Naive thymus-derived CD4-positive, alpha-beta T cell (primary cell): ENCODE measurements around the gene PITPNM3. TPM values are rescaled to one million over a fixed set of nuclear protein-coding genes. Genes with fewer than 3 reads are reported as not detected.

ENCODE experiments used
- ATAC-seq: fragments of 150-1000 bp; cut with Tn5 transposase; 2 replicates; pipeline ENCODE4 v1.10.0; 2021; ENCODE audit warnings: mild to moderate bottlenecking, moderate library complexity
- CTCF ChIA-PET: fragments of 350-600 bp; sonication (Branson Sonifier 250); formaldehyde crosslinking; loops from one replicate; lab custom pipeline; 2021; ENCODE audit warnings: antibody characterized with exemption; lab: Charles Lee
- POLR2A ChIA-PET: fragments of 350-600 bp; sonication (Branson Sonifier 250); formaldehyde crosslinking; loops from one replicate; lab custom pipeline; 2021; ENCODE audit warnings: antibody characterized with exemption, inconsistent platforms; lab: Charles Lee
- DNase-seq, 9 donors: peaks; one replicate each; pipeline versions ENCODE4 v3.0.0 to v3.0.0-alpha.2; 2020 to 2022; ENCODE audit warnings: mixed read lengths in 1 of 9
- H3K27ac ChIP-seq: one replicate; pipeline ENCODE4 v1.7.0; 2013; ENCODE audit warnings: mild to moderate bottlenecking, low read depth, low read length, moderate library complexity
- H3K27me3 ChIP-seq, 2 donors: one replicate each; pipeline ENCODE4 v1.7.0; 2013; ENCODE audit warnings: low read length in 2 of 2, mild to moderate bottlenecking in 2 of 2, moderate library complexity in 2 of 2; ENCODE audit not compliant: control insufficient read depth in 2 of 2, insufficient read depth in 2 of 2
- H3K36me3 ChIP-seq, 3 experiments: 1 replicate in 2 of 3; 2 replicates in 1 of 3; pipeline ENCODE4 v1.7.0; 2013; ENCODE audit warnings: low read length in 3 of 3, mild to moderate bottlenecking in 3 of 3, moderate library complexity in 1 of 3; ENCODE audit not compliant: insufficient read depth in 3 of 3, control insufficient read depth in 2 of 3
- H3K4me1 ChIP-seq, 2 donors: one replicate each; pipeline ENCODE4 v1.7.0; 2013; ENCODE audit warnings: low read length in 2 of 2, mild to moderate bottlenecking in 2 of 2, moderate library complexity in 1 of 2; ENCODE audit not compliant: control insufficient read depth in 2 of 2, insufficient read depth in 2 of 2
- H3K4me3 ChIP-seq: 2 replicates; pipeline ENCODE4 v1.7.0; 2013; ENCODE audit warnings: mild to moderate bottlenecking, low read length
- H3K9me3 ChIP-seq, 3 experiments: 1 replicate in 2 of 3; 2 replicates in 1 of 3; pipeline ENCODE4 v1.7.0; 2013; ENCODE audit warnings: low read length in 3 of 3; ENCODE audit not compliant: control insufficient read depth in 2 of 3
- H3K27ac Mint-ChIP-seq, 9 donors: one replicate each; pipeline ENCODE4 v1.8.0; 2020 to 2022; ENCODE audit warnings: mixed read lengths in 9 of 9, mild to moderate bottlenecking in 8 of 9, moderate library complexity in 5 of 9, inconsistent platforms in 2 of 9
- H3K27me3 Mint-ChIP-seq, 5 donors: one replicate each; pipeline ENCODE4 v1.8.0; 2021 to 2022; ENCODE audit warnings: mixed read lengths in 5 of 5, mild to moderate bottlenecking in 1 of 5
- H3K36me3 Mint-ChIP-seq, 5 donors: one replicate each; pipeline ENCODE4 v1.8.0; 2020 to 2022; ENCODE audit warnings: mixed read lengths in 5 of 5, mild to moderate bottlenecking in 3 of 5, inconsistent platforms in 1 of 5
- H3K4me1 Mint-ChIP-seq, 7 donors: one replicate each; pipeline ENCODE4 v1.8.0; 2020 to 2022; ENCODE audit warnings: mixed read lengths in 7 of 7, mild to moderate bottlenecking in 3 of 7, inconsistent platforms in 1 of 7
- H3K4me3 Mint-ChIP-seq, 10 donors: one replicate each; pipeline ENCODE4 v1.8.0; 2020 to 2022; ENCODE audit warnings: mild to moderate bottlenecking in 10 of 10, mixed read lengths in 10 of 10, moderate library complexity in 6 of 10, inconsistent platforms in 2 of 10
- H3K9me3 Mint-ChIP-seq, 11 donors: one replicate each; pipeline ENCODE4 v1.8.0; 2020 to 2022; ENCODE audit warnings: mixed read lengths in 11 of 11, mild to moderate bottlenecking in 4 of 11, inconsistent platforms in 1 of 11, moderate library complexity in 1 of 11
- intact Hi-C, 2 donors: fragments of 100-400 bp; cut with micrococcal nuclease; formaldehyde crosslinking; loops; one replicate each; pipeline ENCODE4 v1.15.1; 2023
- polyA plus RNA-seq, 2 donors: library from polyadenylated mRNA; unstranded; fragments of 300-500 nt; fragmentation: Illumina TruSeq; gene quantifications; one replicate each; pipeline ENCODE4 v1.2.3, GENCODE V29; 2021
- total RNA-seq, 6 experiments: library from RNA in 5 of 6; stranded (reverse) in 5 of 6; gene quantifications; 1 replicate in 5 of 6; 2 replicates in 1 of 6; pipeline ENCODE4 v1.2.3 and lab custom pipeline; 2021 to 2026

Gene PITPNM3
- total and polyA plus RNA-seq, 7 experiments from 2014 or later: 0.04 to 0.58 (median 0.50) TPM; not detected in 1

DNA sequence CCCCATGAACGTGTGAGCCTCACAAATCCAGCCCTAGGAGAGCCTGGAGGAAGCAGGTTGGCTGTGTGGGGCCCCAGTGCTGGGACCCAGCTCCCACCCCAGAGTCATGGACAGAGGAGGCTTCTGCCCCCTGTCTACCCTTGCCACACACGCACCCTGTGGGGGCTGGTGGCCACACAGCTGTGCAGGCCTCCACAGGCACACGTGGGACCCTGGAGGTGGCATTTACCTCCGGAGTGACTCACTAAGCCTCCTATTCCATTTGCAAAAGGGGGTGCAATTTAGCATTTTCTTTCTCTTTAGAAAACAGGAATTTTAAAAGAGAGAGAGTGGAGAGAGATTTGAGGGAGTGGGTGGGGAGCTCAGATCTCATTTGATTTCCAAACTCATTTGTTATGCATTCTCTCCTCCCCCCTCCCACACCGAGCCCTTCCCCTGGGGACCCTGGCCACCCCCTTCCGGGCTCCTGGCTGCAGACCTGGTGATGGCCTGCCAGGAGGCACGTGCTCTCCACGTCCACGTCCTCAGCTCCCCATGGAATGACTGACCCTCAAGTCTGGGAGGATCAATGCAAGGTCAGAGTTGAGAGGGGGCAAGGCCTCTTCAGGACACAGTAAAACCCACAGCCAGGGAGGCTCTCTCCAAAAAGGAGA, 6.8 kb downstream of the PITPNM3 start:
- no peak for DNase-seq
- intact Hi-C loops: no loop called here
- Histone ChIP-seq H3K9me3 (no peaks in the 10 kb centered on the region), H3K27me3 (no peaks in the 10 kb centered on the region), H3K4me3 (no peak overlapping the region), H3K27ac (no peak overlapping the region), H3K36me3 (no peaks in the 10 kb centered on the region), H3K4me1 (peaks cover 0 to 10% of the 10 kb centered on the region in 2 donors)
- Mint-ChIP-seq H3K36me3 (no peaks in the 10 kb centered on the region), H3K9me3 (no peaks in the 10 kb centered on the region), H3K4me3 (no peak overlapping the region), H3K4me1 (peaks cover 9 to 16% (median 12%) of the 10 kb centered on the region in 7 donors), H3K27me3 (peaks cover 7 to 16% (median 12%) of the 10 kb centered on the region in 5 donors), H3K27ac (peak overlapping the region in 2 of 9 donors; percentile 7 to 8)
- POLR2A ChIA-PET: no interaction called here
- CTCF ChIA-PET: no interaction called here
- no peak for ATAC-seq

- peak overlapping the region in 5 of 10 donors; percentile 9 to 72 (median 55) for H3K4me3 Mint-ChIP-seq
- no peaks in the 10 kb centered on the region for H3K27me3 ChIP-seq
- CTCF ChIA-PET: interaction anchor here (0.5 kb wide), 1 partner anchor 46 kb away, joined by 5 read pairs; no protein-coding TSS in a partner anchor
- no peaks in the 10 kb centered on the region for H3K36me3 ChIP-seq
- no peaks in the 10 kb centered on the region for H3K9me3 Mint-ChIP-seq
- H3K4me1 Mint-ChIP-seq: peaks cover 9 to 16% (median 11%) of the 10 kb centered on the region in 7 donors
- POLR2A ChIA-PET: no interaction called here
- H3K27me3 Mint-ChIP-seq: peaks cover 0 to 8% (median 5%) of the 10 kb centered on the region in 5 donors
- no peaks in the 10 kb centered on the region for H3K9me3 ChIP-seq
- H3K36me3 Mint-ChIP-seq: no peaks in the 10 kb centered on the region
- ATAC-seq: peak; percentile 71
- H3K27ac ChIP-seq: no peak overlapping the region
- DNase-seq: peak in 7 of 9 donors; percentile 8 to 50 (median 27)
- no peak overlapping the region for H3K4me3 ChIP-seq
- peaks cover 0 to 10% of the 10 kb centered on the region in 2 donors for H3K4me1 ChIP-seq
- intact Hi-C loops: no loop called here
- peak overlapping the region in 6 of 9 donors; percentile 8 to 69 (median 28) for H3K27ac Mint-ChIP-seq
Measured at GRCh38 chr17:6548578-6549330, 7.6 kb downstream of the PITPNM3 start.

DNA sequence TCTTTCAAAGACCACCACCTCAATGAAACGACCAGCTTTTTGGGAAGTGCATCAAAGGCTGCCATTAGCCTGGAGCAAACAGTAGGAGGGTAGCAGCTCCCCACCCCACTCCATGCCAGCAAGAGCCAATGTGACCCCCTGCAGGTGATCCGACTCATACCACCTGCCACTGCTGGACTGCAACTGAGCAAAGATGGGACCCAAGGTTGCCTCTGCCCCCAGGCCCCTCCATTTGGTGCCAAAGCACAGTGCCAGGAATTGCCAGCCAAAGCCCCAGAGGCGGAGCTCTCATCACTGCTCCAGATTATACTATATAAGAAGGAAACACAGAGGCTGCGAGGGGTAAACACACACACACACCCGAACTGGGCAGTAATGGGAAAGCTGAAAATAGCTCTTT, 8.3 kb downstream of the PITPNM3 start:
- ATAC-seq: no peak
- Mint-ChIP-seq H3K4me1 (peaks cover 9 to 16% (median 11%) of the 10 kb centered on the region in 7 donors), H3K4me3 (peak overlapping the region in 6 of 10 donors; percentile 9 to 72 (median 52)), H3K9me3 (no peaks in the 10 kb centered on the region), H3K27me3 (peaks cover 0 to 3% (median 0%) of the 10 kb centered on the region in 5 donors), H3K27ac (peak overlapping the region in 3 of 9 donors; percentile 20 to 69 (median 48)), H3K36me3 (no peaks in the 10 kb centered on the region)
- DNase-seq: no peak
- intact Hi-C loops: no loop called here
- H3K4me3 ChIP-seq: no peak overlapping the region
- H3K27me3 ChIP-seq: no peaks in the 10 kb centered on the region
- ChIA-PET POLR2A (no interaction called here), CTCF (interaction anchor here (0.5 kb wide), 1 partner anchor 46 kb away, joined by 5 read pairs; no protein-coding TSS in a partner anchor)
- no peaks in the 10 kb centered on the region for H3K9me3 ChIP-seq
- H3K36me3 ChIP-seq: no peaks in the 10 kb centered on the region
- H3K4me1 ChIP-seq: peaks cover 0 to 10% of the 10 kb centered on the region in 2 donors
- H3K27ac ChIP-seq: no peak overlapping the region

- H3K27ac Mint-ChIP-seq: no peak overlapping the region
- intact Hi-C loops: no loop called here
- POLR2A ChIA-PET: no interaction called here
Measured at GRCh38 chr17:6547336-6547735, 9.0 kb downstream of the PITPNM3 start.

DNA sequence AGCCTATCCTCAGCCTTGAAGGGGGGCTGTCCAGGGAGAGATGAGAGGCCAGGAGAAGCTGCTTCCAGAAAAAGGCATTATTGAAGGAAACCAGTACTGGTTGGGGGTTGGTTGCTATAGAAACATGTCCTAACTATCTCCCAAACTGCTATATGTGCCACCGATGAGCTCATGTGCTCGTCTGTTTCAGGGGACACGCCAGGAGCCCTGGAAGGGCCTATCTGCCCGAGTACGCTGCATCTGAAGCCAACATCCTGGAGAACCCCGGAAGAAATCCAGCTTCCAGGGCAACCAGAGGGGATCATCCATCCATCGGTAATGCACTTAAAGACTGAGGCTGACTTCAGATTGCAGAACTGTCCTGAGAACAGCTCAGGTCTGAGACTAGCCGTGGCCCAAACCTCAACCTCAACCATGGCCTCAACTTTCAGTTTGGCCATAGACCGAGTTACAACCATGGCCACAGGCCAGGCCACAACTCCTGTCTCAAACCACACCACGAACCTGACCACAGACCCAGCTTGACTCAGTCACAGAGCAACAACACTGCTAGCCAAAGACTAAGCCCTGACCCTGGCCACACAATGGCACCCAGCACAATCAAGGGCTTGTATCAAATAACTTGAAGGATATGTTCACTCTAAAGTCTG, 10.2 kb downstream of the PITPNM3 start:
- Mint-ChIP-seq H3K4me1 (peaks cover 6 to 16% (median 11%) of the 10 kb centered on the region in 7 donors), H3K4me3 (no peak overlapping the region), H3K27me3 (no peaks in the 10 kb centered on the region), H3K36me3 (no peaks in the 10 kb centered on the region), H3K9me3 (no peaks in the 10 kb centered on the region), H3K27ac (no peak overlapping the region)
- Histone ChIP-seq H3K27ac (no peak overlapping the region), H3K4me3 (no peak overlapping the region), H3K36me3 (no peaks in the 10 kb centered on the region), H3K4me1 (peaks cover 0 to 10% of the 10 kb centered on the region in 2 donors), H3K9me3 (no peaks in the 10 kb centered on the region), H3K27me3 (no peaks in the 10 kb centered on the region)
- intact Hi-C loops: no loop called here
- DNase-seq (no peak), ATAC-seq (no peak)
- CTCF ChIA-PET: no interaction called here
- POLR2A ChIA-PET: no interaction called here

More at GRCh38 chr17:6547336-6547735, 9.0 kb downstream of the PITPNM3 start:
- Mint-ChIP-seq H3K36me3 (no peaks in the 10 kb centered on the region), H3K27me3 (peaks cover 0 to under 1% (median 0%) of the 10 kb centered on the region in 5 donors), H3K4me1 (peaks cover 6 to 16% (median 11%) of the 10 kb centered on the region in 7 donors), H3K4me3 (no peak overlapping the region), H3K9me3 (no peaks in the 10 kb centered on the region)
- DNase-seq (no peak), ATAC-seq (no peak)
- no peaks in the 10 kb centered on the region for H3K27me3 ChIP-seq
- peaks cover 0 to 10% of the 10 kb centered on the region in 2 donors for H3K4me1 ChIP-seq
- CTCF ChIA-PET: no interaction called here
- no peaks in the 10 kb centered on the region for H3K9me3 ChIP-seq
- no peak overlapping the region for H3K27ac ChIP-seq
- no peak overlapping the region for H3K4me3 ChIP-seq
- H3K36me3 ChIP-seq: no peaks in the 10 kb centered on the region

- CTCF ChIA-PET: no interaction called here
- no peak for ATAC-seq
- H3K36me3 Mint-ChIP-seq: no peaks in the 10 kb centered on the region
- H3K27ac Mint-ChIP-seq: no peak overlapping the region
- POLR2A ChIA-PET: no interaction called here
- Histone ChIP-seq H3K27ac (no peak overlapping the region), H3K36me3 (no peaks in the 10 kb centered on the region), H3K4me3 (no peak overlapping the region), H3K27me3 (no peaks in the 10 kb centered on the region), H3K9me3 (no peaks in the 10 kb centered on the region), H3K4me1 (peaks cover 0 to 10% of the 10 kb centered on the region in 2 donors)
- intact Hi-C loops: no loop called here
- peaks cover 6 to 16% (median 11%) of the 10 kb centered on the region in 7 donors for H3K4me1 Mint-ChIP-seq
- no peak for DNase-seq
- no peaks in the 10 kb centered on the region for H3K9me3 Mint-ChIP-seq
- H3K4me3 Mint-ChIP-seq: no peak overlapping the region
- H3K27me3 Mint-ChIP-seq: no peaks in the 10 kb centered on the region
Measured at GRCh38 chr17:6545291-6545690, 11.1 kb downstream of the PITPNM3 start.
